ENCODE results near the gene ZNF223.

GRCh38 chr19:44061038-44061437 lies 9.2 kb downstream of the ZNF223 start:
- no peak for TF ChIP-seq TAF1 (IDR thresholded peaks at IDR 0.05; ENCODE audit: low read depth, low read length)
- no peak for TF ChIP-seq POLR2A (IDR thresholded peaks at IDR 0.05; ENCODE audit: low read depth, low read length)
- no peak for TF ChIP-seq POLR2AphosphoS5 (IDR thresholded peaks at IDR 0.05; ENCODE audit: low read depth, low read length)
- TF ChIP-seq SPI1 (IDR thresholded peaks at IDR 0.05; ENCODE audit: low read depth, low read length), result no peak
- TF ChIP-seq PAX5 (IDR thresholded peaks at IDR 0.05; ENCODE audit: insufficient read depth, low read length, severe bottlenecking), result no peak
- TF ChIP-seq POU2F2 (IDR thresholded peaks at IDR 0.05; ENCODE audit: low read depth, low read length), result no peak
